Body of pancreas (tissue), 4 donors: ENCODE measurements around the gene SMARCB1.

Experiments used
- POLR2A ChIP-seq, 3 donors: fragments of 450-650 bp; IDR thresholded peaks; one replicate each; pipeline ENCODE4 v1.6.1; 2016; ENCODE audit warnings: antibody characterized with exemption in 3 of 3, mild to moderate bottlenecking in 2 of 3
- TF ChIP-seq, protein P1 (sequence below), 7 experiments: fragments of 450-650 bp in 4 of 7; fragments of 200-600 bp in 3 of 7; sonication (generic) in 3 of 7; IDR thresholded peaks; one replicate each; pipeline ENCODE4 v1.5.1; 2016 to 2019; ENCODE audit warnings: antibody characterized with exemption in 7 of 7

DNA sequence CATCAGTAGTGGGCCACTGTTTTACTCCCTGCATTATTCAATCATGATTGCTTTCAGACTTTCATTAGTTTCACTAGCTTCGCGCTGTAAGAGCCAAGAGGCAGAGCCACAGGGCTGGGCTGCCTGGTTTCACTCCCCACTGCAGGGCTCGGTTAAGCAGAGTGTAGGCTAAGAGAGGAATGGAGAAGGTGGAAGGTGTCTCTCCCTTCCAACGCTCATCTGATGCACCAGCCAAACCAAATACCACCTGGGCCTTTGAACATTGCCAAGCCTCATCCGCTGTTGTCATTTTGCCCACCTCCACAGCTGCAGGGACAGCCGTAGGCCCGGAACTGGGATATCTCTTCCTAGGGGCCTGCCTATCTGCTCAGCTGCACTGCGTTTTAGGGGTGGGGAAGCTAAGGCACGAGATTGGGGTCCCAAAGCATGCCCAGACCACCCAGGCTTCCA lies 480 bp upstream of the SMARCB1 start:
- TF ChIP-seq, protein P1, sequence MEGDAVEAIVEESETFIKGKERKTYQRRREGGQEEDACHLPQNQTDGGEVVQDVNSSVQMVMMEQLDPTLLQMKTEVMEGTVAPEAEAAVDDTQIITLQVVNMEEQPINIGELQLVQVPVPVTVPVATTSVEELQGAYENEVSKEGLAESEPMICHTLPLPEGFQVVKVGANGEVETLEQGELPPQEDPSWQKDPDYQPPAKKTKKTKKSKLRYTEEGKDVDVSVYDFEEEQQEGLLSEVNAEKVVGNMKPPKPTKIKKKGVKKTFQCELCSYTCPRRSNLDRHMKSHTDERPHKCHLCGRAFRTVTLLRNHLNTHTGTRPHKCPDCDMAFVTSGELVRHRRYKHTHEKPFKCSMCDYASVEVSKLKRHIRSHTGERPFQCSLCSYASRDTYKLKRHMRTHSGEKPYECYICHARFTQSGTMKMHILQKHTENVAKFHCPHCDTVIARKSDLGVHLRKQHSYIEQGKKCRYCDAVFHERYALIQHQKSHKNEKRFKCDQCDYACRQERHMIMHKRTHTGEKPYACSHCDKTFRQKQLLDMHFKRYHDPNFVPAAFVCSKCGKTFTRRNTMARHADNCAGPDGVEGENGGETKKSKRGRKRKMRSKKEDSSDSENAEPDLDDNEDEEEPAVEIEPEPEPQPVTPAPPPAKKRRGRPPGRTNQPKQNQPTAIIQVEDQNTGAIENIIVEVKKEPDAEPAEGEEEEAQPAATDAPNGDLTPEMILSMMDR (IDR thresholded peaks at IDR 0.05), result no peak
- no peak for TF ChIP-seq POLR2A (IDR thresholded peaks at IDR 0.05)
